Natural killer cell (primary cell): Measurements from ENCODE around the gene PCBP4. TPM values are rescaled to one million over a fixed set of nuclear protein-coding genes. Genes with fewer than 3 reads are reported as not detected.

Experiments
- ATAC-seq, 3 donors: fragments of 150-1000 bp in 2 of 3; fragments of 200-7000 bp in 1 of 3; cut with Tn5 transposase; 1 replicate in 1 of 3; 2 replicates in 2 of 3; pipeline ENCODE4 v1.10.0; 2021; ENCODE audit warnings: mild to moderate bottlenecking in 2 of 3, moderate library complexity in 2 of 3
- DNase-seq, 2 donors: peaks; one replicate each; pipeline versions ENCODE4 v3.0.0 to v3.0.0-alpha.2; 2013 to 2021; ENCODE audit warnings: mixed read lengths in 1 of 2
- H3K27ac ChIP-seq: one replicate; pipeline ENCODE4 v1.5.1; 2013; ENCODE audit warnings: mild to moderate bottlenecking, low read length
- H3K27me3 ChIP-seq: one replicate; pipeline ENCODE4 v1.6.1; 2013; ENCODE audit warnings: low read length; ENCODE audit not compliant: control insufficient read depth, insufficient read depth
- H3K36me3 ChIP-seq: one replicate; pipeline ENCODE4 v1.6.1; 2013; ENCODE audit warnings: low read length; ENCODE audit not compliant: control insufficient read depth, insufficient read depth
- H3K4me1 ChIP-seq: one replicate; pipeline ENCODE4 v1.6.1; 2013; ENCODE audit warnings: low read length; ENCODE audit not compliant: control insufficient read depth, insufficient read depth
- H3K4me3 ChIP-seq: one replicate; pipeline ENCODE4 v1.5.1; 2013; ENCODE audit warnings: low read length
- H3K9me3 ChIP-seq: one replicate; pipeline ENCODE4 v1.6.1; 2013; ENCODE audit warnings: low read length; ENCODE audit not compliant: control insufficient read depth, insufficient read depth
- H3K27ac Mint-ChIP-seq, 2 donors: one replicate each; pipeline ENCODE4 v1.8.0; 2022; ENCODE audit warnings: mild to moderate bottlenecking in 2 of 2, mixed read lengths in 2 of 2, moderate library complexity in 1 of 2
- H3K27me3 Mint-ChIP-seq, 2 donors: one replicate each; pipeline ENCODE4 v1.8.0; 2022; ENCODE audit warnings: low read depth in 2 of 2, mixed read lengths in 2 of 2
- H3K36me3 Mint-ChIP-seq: one replicate; pipeline ENCODE4 v1.8.0; 2022; ENCODE audit warnings: mixed read lengths
- H3K4me1 Mint-ChIP-seq, 2 donors: one replicate each; pipeline ENCODE4 v1.8.0; 2022; ENCODE audit warnings: mixed read lengths in 2 of 2
- H3K4me3 Mint-ChIP-seq: one replicate; pipeline ENCODE4 v1.8.0; 2022; ENCODE audit warnings: mild to moderate bottlenecking, moderate library complexity, mixed read lengths
- H3K9me3 Mint-ChIP-seq, 2 donors: one replicate each; pipeline ENCODE4 v1.8.0; 2022; ENCODE audit warnings: mixed read lengths in 2 of 2
- WGBS: methylation state at CpG from one replicate; pipeline ENCODE4 v1.1.7; 2013; ENCODE audit warnings: missing lambda C conversion rate; ENCODE audit not compliant: insufficient coverage; 5-methylcytosine and 5-hydroxymethylcytosine counted together
- intact Hi-C: fragments of 100-400 bp; cut with micrococcal nuclease; formaldehyde crosslinking; loops from one replicate; pipeline ENCODE4 v1.14.2; 2022
- total RNA-seq, 4 donors: library from RNA; stranded (reverse); fragments of 120-200 nt in 1 of 4; gene quantifications; one replicate each; pipeline versions ENCODE4 v1.2.3 to v1.2.4, GENCODE V29; 2013 to 2022
- TF ChIP-seq, protein P1 (sequence below): fragments of 200-600 bp; IDR thresholded peaks from one replicate; pipeline ENCODE4 v1.8.0; 2022; ENCODE audit warnings: antibody characterized with exemption

The PCBP4 gene
- total RNA-seq, 3 donors from 2014 or later (not counting 1 experiment from before 2014, with no cell fraction given): 15.0 to 24.7 (median 18.4) TPM

DNA sequence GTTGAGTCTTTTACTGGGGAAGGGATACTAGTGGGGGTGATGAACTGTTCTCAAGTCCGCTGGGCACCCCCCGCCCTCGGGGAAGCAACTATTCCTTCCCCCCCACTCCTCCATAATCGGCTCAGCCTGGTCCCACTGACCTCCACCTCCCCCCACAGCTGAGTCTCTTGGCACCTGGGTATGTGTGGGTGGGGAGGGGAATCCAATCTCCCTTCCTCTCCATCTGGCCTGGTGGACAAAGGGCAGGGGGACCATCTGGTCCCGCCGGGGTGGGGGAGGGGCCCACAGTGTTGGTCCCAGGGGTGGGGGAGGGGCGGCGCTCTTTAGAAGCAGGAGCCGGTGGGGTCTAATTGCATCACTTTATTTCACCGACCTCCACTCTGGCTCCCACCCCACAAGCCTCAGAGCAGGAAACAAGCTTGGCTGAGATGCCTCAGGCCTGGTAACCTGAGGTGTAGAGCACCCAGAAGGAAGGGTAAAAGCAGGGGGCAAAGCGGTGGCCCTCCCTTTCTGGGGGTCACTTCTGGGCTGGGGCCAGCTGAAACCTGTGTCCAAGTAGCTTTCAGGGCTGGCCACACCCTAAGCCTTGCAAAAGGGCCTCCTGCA, 1.0 kb upstream of the PCBP4 start:
- H3K27ac ChIP-seq: no peak overlapping the region
- Mint-ChIP-seq H3K9me3 (no peaks in the 10 kb centered on the region), H3K36me3 (no peaks in the 10 kb centered on the region), H3K4me1 (peaks cover 0 to 30% of the 10 kb centered on the region in 2 donors), H3K27ac (peak overlapping the region in 1 of 2 donors; percentile 85), H3K4me3 (peak overlapping the region; percentile 95), H3K27me3 (peaks cover 0 to 6% of the 10 kb centered on the region in 2 donors)
- H3K27me3 ChIP-seq: peaks cover 3% of the 10 kb centered on the region
- TF ChIP-seq, protein P1, sequence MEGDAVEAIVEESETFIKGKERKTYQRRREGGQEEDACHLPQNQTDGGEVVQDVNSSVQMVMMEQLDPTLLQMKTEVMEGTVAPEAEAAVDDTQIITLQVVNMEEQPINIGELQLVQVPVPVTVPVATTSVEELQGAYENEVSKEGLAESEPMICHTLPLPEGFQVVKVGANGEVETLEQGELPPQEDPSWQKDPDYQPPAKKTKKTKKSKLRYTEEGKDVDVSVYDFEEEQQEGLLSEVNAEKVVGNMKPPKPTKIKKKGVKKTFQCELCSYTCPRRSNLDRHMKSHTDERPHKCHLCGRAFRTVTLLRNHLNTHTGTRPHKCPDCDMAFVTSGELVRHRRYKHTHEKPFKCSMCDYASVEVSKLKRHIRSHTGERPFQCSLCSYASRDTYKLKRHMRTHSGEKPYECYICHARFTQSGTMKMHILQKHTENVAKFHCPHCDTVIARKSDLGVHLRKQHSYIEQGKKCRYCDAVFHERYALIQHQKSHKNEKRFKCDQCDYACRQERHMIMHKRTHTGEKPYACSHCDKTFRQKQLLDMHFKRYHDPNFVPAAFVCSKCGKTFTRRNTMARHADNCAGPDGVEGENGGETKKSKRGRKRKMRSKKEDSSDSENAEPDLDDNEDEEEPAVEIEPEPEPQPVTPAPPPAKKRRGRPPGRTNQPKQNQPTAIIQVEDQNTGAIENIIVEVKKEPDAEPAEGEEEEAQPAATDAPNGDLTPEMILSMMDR: no peak
- no peaks in the 10 kb centered on the region for H3K9me3 ChIP-seq
- H3K36me3 ChIP-seq: no peaks in the 10 kb centered on the region
- peaks cover 20% of the 10 kb centered on the region for H3K4me1 ChIP-seq
- DNase-seq (no peak), ATAC-seq (peak in 1 of 3 donors; percentile 21)
- intact Hi-C loops: no loop called here
- peak overlapping the region; percentile 36 for H3K4me3 ChIP-seq
- WGBS: 47% methylated on average over 2 of the region's 11 CpGs

DNA sequence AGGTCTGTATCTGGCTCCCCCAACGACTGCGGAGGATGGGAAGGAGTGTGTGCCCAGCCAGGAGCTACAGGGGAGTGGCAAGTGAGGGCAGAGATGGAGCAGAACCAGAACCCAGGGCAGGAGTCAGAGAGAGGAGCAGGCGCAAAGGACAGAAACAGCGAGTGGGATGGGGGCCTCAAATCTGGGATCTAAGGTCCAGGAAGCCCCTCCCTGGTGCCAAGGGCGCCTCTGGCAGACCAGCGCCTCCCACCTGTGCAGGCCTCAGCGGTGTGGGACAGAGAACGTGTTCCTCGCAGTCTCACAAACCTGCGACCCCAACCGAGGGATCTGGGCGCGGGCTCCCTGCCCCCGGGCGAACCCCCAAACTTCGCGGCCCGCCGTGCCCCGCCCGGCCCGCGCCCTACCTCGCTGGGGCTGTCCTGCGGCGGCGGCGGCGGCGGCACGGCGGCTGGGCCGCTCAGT, 301 bp downstream of the PCBP4 start:
- Histone ChIP-seq H3K4me1 (peaks cover 18% of the 10 kb centered on the region), H3K9me3 (no peaks in the 10 kb centered on the region), H3K36me3 (no peaks in the 10 kb centered on the region), H3K27me3 (peaks cover 3% of the 10 kb centered on the region), H3K4me3 (peak overlapping the region; percentile 47), H3K27ac (no peak overlapping the region)
- DNase-seq (no peak), ATAC-seq (peak; percentile 60 to 77 (median 73))
- Mint-ChIP-seq H3K27me3 (peaks cover 0 to 6% of the 10 kb centered on the region in 2 donors), H3K9me3 (no peaks in the 10 kb centered on the region), H3K4me3 (peak overlapping the region; percentile 79), H3K36me3 (no peaks in the 10 kb centered on the region), H3K4me1 (peaks cover 0 to 30% of the 10 kb centered on the region in 2 donors), H3K27ac (peak overlapping the region in 1 of 2 donors; percentile 69)
- intact Hi-C loops: no loop called here
- TF ChIP-seq, protein P1: no peak
- WGBS: 7% methylated on average over 33 of the region's 33 CpGs

DNA sequence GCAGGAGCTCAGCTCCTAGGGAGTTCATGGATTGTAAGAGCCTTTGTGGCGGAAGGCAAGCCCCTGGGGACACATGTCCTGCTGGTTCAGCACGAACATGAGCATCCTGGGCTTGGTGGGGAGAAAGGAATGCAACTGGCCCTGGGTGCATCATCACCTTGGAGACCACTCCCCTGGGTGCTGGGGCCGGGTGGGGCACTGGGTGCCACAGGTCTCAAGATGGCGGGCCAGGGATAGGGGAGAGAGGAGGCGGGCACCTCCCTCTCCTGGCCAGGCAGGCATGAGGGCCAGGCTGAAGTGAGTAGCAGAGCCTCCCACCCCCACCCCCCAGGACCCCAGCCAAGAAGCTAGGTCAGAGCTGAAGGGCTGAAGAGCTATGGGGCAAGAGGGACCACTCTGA, 768 bp downstream of the PCBP4 start:
- 96% methylated on average over 4 of the region's 5 CpGs for WGBS
- Mint-ChIP-seq H3K4me1 (peaks cover 0 to 30% of the 10 kb centered on the region in 2 donors), H3K27ac (peak overlapping the region in 1 of 2 donors; percentile 69), H3K27me3 (peaks cover 0 to 6% of the 10 kb centered on the region in 2 donors), H3K36me3 (no peaks in the 10 kb centered on the region), H3K4me3 (peak overlapping the region; percentile 79), H3K9me3 (no peaks in the 10 kb centered on the region)
- Histone ChIP-seq H3K27ac (no peak overlapping the region), H3K4me3 (peak overlapping the region; percentile 47), H3K9me3 (no peaks in the 10 kb centered on the region), H3K27me3 (peaks cover 3% of the 10 kb centered on the region), H3K36me3 (no peaks in the 10 kb centered on the region), H3K4me1 (peaks cover 18% of the 10 kb centered on the region)
- ATAC-seq: no peak
- DNase-seq: no peak
- intact Hi-C loops: no loop called here
- TF ChIP-seq, protein P1: no peak
